SK-N-SH (cell line): Measurements from ENCODE around the gene ZSWIM1. TPM values are rescaled to one million over a fixed set of nuclear protein-coding genes. Genes with fewer than 3 reads are reported as not detected.

Experiments used
- CTCF ChIA-PET: fragments of 300-600, 350-600 bp; formaldehyde crosslinking; extraction: SDS; loops from one replicate; lab custom pipeline; 2021; lab: Yijun Ruan, JAX
- POLR2A ChIA-PET: fragments of 350-600 bp; sonication (Branson Sonifier 250); formaldehyde crosslinking; extraction: SDS; loops from one replicate; lab custom pipeline; 2020; ENCODE audit warnings: antibody characterized with exemption, inconsistent platforms; lab: Yijun Ruan, JAX
- DNase-seq: peaks from one replicate; pipeline ENCODE4 v3.0.0; 2012
- H2AFZ ChIP-seq: fragments of 200-600 bp; sonication (generic); 2 replicates; pipeline ENCODE4 v1.8.1; 2016; ENCODE audit warnings: antibody characterized with exemption, mild to moderate bottlenecking, low read depth
- H3F3A ChIP-seq: fragments of 200-600 bp; sonication (generic); replicated peaks from 2 replicates; pipeline ENCODE3; 2016; ENCODE audit warnings: antibody characterized with exemption, mild to moderate bottlenecking; ENCODE audit not compliant: insufficient read depth
- H3K27ac ChIP-seq, 2 experiments: fragments of 200-500 bp in 1 of 2; fragments of 200-600 bp in 1 of 2; sonication (Bioruptor generic) in 1 of 2; sonication (generic), shearing (Covaris generic) in 1 of 2; 2 replicates each; pipeline versions ENCODE4 v1.5.1 to v1.6.1; 2014 to 2016; ENCODE audit warnings: low read depth in 2 of 2, inconsistent platforms in 1 of 2, low read length in 1 of 2, mild to moderate bottlenecking in 1 of 2, mixed read lengths in 1 of 2
- H3K27me3 ChIP-seq: fragments of 200-600 bp; sonication (generic), shearing (Covaris generic); 2 replicates; pipeline ENCODE4 v1.6.1; 2016; ENCODE audit warnings: mixed run types; ENCODE audit not compliant: insufficient read depth
- H3K36me3 ChIP-seq, 2 experiments: fragments of 200-500 bp in 1 of 2; fragments of 200-600 bp in 1 of 2; sonication (Bioruptor generic) in 1 of 2; sonication (generic) in 1 of 2; replicated peaks in 1 of 2; 2 replicates each; pipeline versions ENCODE3 to v1.5.1; 2014 to 2016; ENCODE audit warnings: low read length in 1 of 2, mild to moderate bottlenecking in 1 of 2; ENCODE audit not compliant: insufficient read depth in 2 of 2, control insufficient read depth in 1 of 2
- H3K4me1 ChIP-seq, 2 experiments: fragments of 200-500 bp in 1 of 2; fragments of 200-600 bp in 1 of 2; sonication (Bioruptor generic) in 1 of 2; sonication (generic), shearing (Covaris generic) in 1 of 2; 2 replicates each; pipeline versions ENCODE4 v1.5.1 to v1.6.1; 2014 to 2016; ENCODE audit warnings: low read depth in 1 of 2, low read length in 1 of 2, mixed run types in 1 of 2; ENCODE audit not compliant: insufficient read depth in 2 of 2, control insufficient read depth in 1 of 2
- H3K4me2 ChIP-seq: fragments of 200-600 bp; sonication (generic), shearing (Covaris generic); 2 replicates; pipeline ENCODE4 v1.6.1; 2017; ENCODE audit warnings: mixed run types
- H3K4me3 ChIP-seq, 2 experiments: fragments of 200-500 bp in 1 of 2; fragments of 200-600 bp in 1 of 2; sonication (Bioruptor generic) in 1 of 2; sonication (generic), shearing (Covaris generic) in 1 of 2; 2 replicates each; pipeline versions ENCODE4 v1.5.1 to v1.8.1; 2014 to 2016; ENCODE audit warnings: low read depth in 2 of 2, inconsistent platforms in 1 of 2, low read length in 1 of 2, mild to moderate bottlenecking in 1 of 2, mixed read lengths in 1 of 2, moderate library complexity in 1 of 2
- H3K79me2 ChIP-seq: fragments of 200-600 bp; sonication (generic); 2 replicates; pipeline ENCODE4 v1.8.1; 2017; ENCODE audit warnings: mild to moderate bottlenecking; ENCODE audit not compliant: insufficient read depth
- H3K9ac ChIP-seq: fragments of 200-600 bp; sonication (generic); 2 replicates; pipeline ENCODE4 v1.6.1; 2017; ENCODE audit warnings: mixed run types
- H3K9me2 ChIP-seq: fragments of 200-600 bp; sonication (generic); 2 replicates; pipeline ENCODE4 v1.6.1; 2017; ENCODE audit warnings: mixed run types
- H3K9me3 ChIP-seq: fragments of 200-600 bp; sonication (generic); 2 replicates; pipeline ENCODE4 v1.6.1; 2017; ENCODE audit warnings: mixed run types, mild to moderate bottlenecking, moderate library complexity
- H4K20me1 ChIP-seq: fragments of 200-600 bp; sonication (generic); 2 replicates; pipeline ENCODE4 v1.6.1; 2017; ENCODE audit warnings: mild to moderate bottlenecking, mixed run types; ENCODE audit not compliant: insufficient read depth
- CHD2 ChIP-seq: fragments of 150-350 bp; IDR thresholded peaks from 2 replicates; pipeline ENCODE4 v1.6.1; 2018; ENCODE audit warnings: low read length; ENCODE audit not compliant: partially characterized antibody
- CTCF ChIP-seq: fragments of 200-600 bp; sonication (generic); IDR thresholded peaks from 2 replicates; pipeline ENCODE4 v1.6.1; 2017; ENCODE audit warnings: antibody characterized with exemption, mild to moderate bottlenecking, moderate library complexity
- EP300 ChIP-seq, 2 experiments: IDR thresholded peaks; 2 replicates each; pipeline versions ENCODE4 v1.4.0 to v1.6.1; 2012; ENCODE audit warnings: borderline replicate concordance in 1 of 2, low read depth in 1 of 2, low read length in 1 of 2
- FOSL2 ChIP-seq: IDR thresholded peaks from 2 replicates; pipeline ENCODE4 v1.4.0; 2012; ENCODE audit warnings: low read depth, mild to moderate bottlenecking, moderate library complexity, borderline replicate concordance
- RAD21 ChIP-seq: IDR thresholded peaks from 2 replicates; pipeline ENCODE4 v1.6.1; 2012; ENCODE audit warnings: mild to moderate bottlenecking, low read length
- RCOR1 ChIP-seq: fragments of 150-350 bp; IDR thresholded peaks from 2 replicates; pipeline ENCODE4 v1.6.1; 2017; ENCODE audit warnings: antibody characterized with exemption, low read length
- RFX5 ChIP-seq: IDR thresholded peaks from 2 replicates; pipeline ENCODE4 v1.6.1; 2012; ENCODE audit warnings: mild to moderate bottlenecking, improper control_type of control experiment, low read length
- TAF1 ChIP-seq: IDR thresholded peaks from 2 replicates; pipeline ENCODE4 v1.6.1; 2012; ENCODE audit warnings: low read depth, mild to moderate bottlenecking, low read length, moderate library complexity, borderline replicate concordance
- TEAD4 ChIP-seq: IDR thresholded peaks from 2 replicates; pipeline ENCODE4 v1.4.0; 2012; ENCODE audit warnings: mild to moderate bottlenecking, borderline replicate concordance; ENCODE audit not compliant: insufficient read depth
- WGBS: methylation state at CpG from one replicate; pipeline ENCODE4 v1.1.6; 2017; ENCODE audit warnings: low lambda C conversion rate; 5-methylcytosine and 5-hydroxymethylcytosine counted together
- polyA plus RNA-seq, 3 experiments: library from polyadenylated mRNA; depleted of rRNA; stranded (reverse); fragments of >200 nt; gene quantifications; 2 replicates each; pipeline ENCODE4 v1.2.3, GENCODE V29; 2012

The ZSWIM1 gene
- polyA plus RNA-seq, 1 of the 3 experiments (the other 2 are of a cell fraction): 1.8 TPM

- H3K27me3 ChIP-seq: no peaks in the 10 kb centered on the region
- TF ChIP-seq RFX5 (no peak), CHD2 (no peak), EP300 (IDR thresholded peaks at IDR 0.05; ENCODE audit: borderline replicate concordance in 1 of 2, low read depth in 1 of 2, low read length in 1 of 2) (no peak), FOSL2 (no peak), RCOR1 (no peak), CTCF (no peak)
- TF ChIP-seq, all 33 proteins: peak for 0
- Histone ChIP-seq H2AFZ (no peak overlapping the region), H4K20me1 (no peaks in the 10 kb centered on the region; the same call in 1 of the 2 replicates), H3K27ac (no peak overlapping the region), H3K79me2 (no peaks in the 10 kb centered on the region), H3K9me3 (no peaks in the 10 kb centered on the region), H3K9ac (no peak overlapping the region), H3K9me2 (no peaks in the 10 kb centered on the region), H3K4me3 (no peak overlapping the region), H3K36me3 (peaks cover 27 to 49% of the 10 kb centered on the region in 2 experiments), H3K4me2 (no peak overlapping the region), H3K4me1 (no peaks in the 10 kb centered on the region), H3F3A (peaks cover 15% of the 10 kb centered on the region)
- 99% methylated on average over 14 of the region's 14 CpGs for WGBS
- ChIA-PET CTCF (interaction anchor here (1.5 to 4.2 kb wide), 2 partner anchors 11 to 103 kb away, joined by 3 to 16 read pairs; partner anchors contain the start of genes CTSA and NEURL2), POLR2A (no interaction called here)
- no peak for DNase-seq
Observed at GRCh38 chr20:45902199-45902701, 21.2 kb downstream of the ZSWIM1 start.

DNA sequence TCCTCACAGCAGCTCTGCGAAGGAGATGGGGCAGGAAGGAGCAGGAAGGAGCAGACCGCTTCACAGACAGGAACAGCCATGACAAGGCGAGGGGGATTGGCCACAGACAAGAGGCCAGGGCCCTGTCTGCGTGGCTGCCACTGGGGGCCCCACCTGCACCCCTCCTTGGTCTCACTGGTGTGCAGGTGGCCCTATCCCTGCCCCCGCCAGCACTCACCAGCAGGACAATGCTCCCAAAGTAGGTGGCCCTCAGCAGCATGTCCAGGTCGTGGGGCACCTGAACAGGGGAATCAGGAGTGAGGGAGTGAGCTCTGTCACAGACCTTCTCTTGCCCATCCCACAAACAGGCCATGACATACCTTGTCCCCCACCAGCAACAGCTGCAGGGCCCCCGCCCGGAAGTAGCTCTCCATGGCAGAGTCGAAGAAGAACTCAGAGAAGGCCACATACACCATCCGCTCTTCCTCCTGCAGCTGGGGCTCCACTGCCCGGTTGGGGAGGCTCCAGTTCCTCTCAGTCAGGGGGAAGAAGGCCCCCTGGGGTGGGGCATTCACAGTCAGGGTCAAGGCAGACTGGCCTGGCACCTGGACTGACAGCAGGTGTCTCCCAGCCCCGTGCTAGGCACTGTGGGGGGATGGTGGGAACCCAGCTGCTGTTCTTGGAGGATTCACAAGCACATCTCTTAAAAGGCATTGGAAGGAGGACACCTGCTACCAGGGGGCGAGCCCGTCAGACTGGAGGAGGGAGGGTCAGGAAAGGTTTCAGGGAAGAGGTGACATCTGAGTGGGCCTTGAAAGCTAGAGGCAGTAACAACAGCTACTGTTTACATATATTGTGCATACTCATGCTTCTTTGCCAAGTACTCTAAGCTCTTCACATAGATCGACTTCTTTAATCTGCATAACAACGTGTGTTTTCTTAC is 23.8 kb downstream of the ZSWIM1 start:
- no peak overlapping the region for H3K4me3 ChIP-seq
- no peak overlapping the region for H3K27ac ChIP-seq
- peaks cover 10% of the 10 kb centered on the region for H3K79me2 ChIP-seq
- H2AFZ ChIP-seq: no peak overlapping the region
- no peaks in the 10 kb centered on the region; the same call in 1 of the 2 replicates for H4K20me1 ChIP-seq
- peaks cover 14% of the 10 kb centered on the region for H3F3A ChIP-seq
- peaks cover 37 to 38% of the 10 kb centered on the region in 2 experiments for H3K36me3 ChIP-seq
- no peaks in the 10 kb centered on the region for H3K27me3 ChIP-seq
- CTCF ChIA-PET: interaction anchor here (0.7 to 1.6 kb wide), 7 partner anchors 8 to 106 kb away, joined by 3 to 4 read pairs (median 4); no protein-coding TSS in a partner anchor
- no peak overlapping the region for H3K9ac ChIP-seq
- H3K9me3 ChIP-seq: no peaks in the 10 kb centered on the region
- DNase-seq: no peak
- H3K4me1 ChIP-seq: peaks cover 0 to 2% of the 10 kb centered on the region in 2 experiments; a peak in 1 of 4 replicates
- WGBS: 89% methylated on average over 11 of the region's 16 CpGs
- H3K9me2 ChIP-seq: no peaks in the 10 kb centered on the region
- POLR2A ChIA-PET: no interaction called here
- no peak overlapping the region for H3K4me2 ChIP-seq
- TF ChIP-seq TAF1 (no peak), CTCF (no peak), TEAD4 (no peak), RAD21 (no peak)
